Pancreas (tissue), 10 donors: ENCODE results near the gene TMEM269. TPM values are rescaled to one million over a fixed set of nuclear protein-coding genes. Genes with fewer than 3 reads are reported as not detected.

Experiments used
- ATAC-seq, 4 donors: fragments of 200-7000 bp; cut with Tn5 transposase; one replicate each; pipeline versions ENCODE4 v1.8.0 to v1.9.1; 2020; ENCODE audit warnings: mild to moderate bottlenecking in 4 of 4, moderate library complexity in 4 of 4
- DNase-seq, 6 donors: peaks; one replicate each; pipeline ENCODE4 v3.0.0-alpha.2; 2020
- FAIRE-seq: peaks from 2 replicates; lab custom pipeline; 2012; peaks lifted over from hg19 to GRCh38; lab: Jason Lieb, UNC
- H3K27ac ChIP-seq, 4 donors: fragments of 200-600 bp; sonication (generic); 1 replicate in 3 of 4; 2 replicates in 1 of 4; pipeline versions ENCODE4 v1.5.0 to v1.8.0; 2020
- H3K27me3 ChIP-seq, 4 donors: fragments of 200-600 bp; one replicate each; pipeline ENCODE4 v1.8.0; 2021
- H3K36me3 ChIP-seq, 3 donors: fragments of 200-600 bp; sonication (generic) in 1 of 3; one replicate each; pipeline versions ENCODE4 v1.5.0 to v1.8.0; 2020 to 2021
- H3K4me1 ChIP-seq, 3 donors: fragments of 200-600 bp; one replicate each; pipeline ENCODE4 v1.8.0; 2021
- H3K4me3 ChIP-seq, 4 donors: fragments of 200-600 bp; sonication (generic) in 2 of 4; one replicate each; pipeline versions ENCODE4 v1.5.0 to v1.8.0; 2020 to 2021
- H3K9me3 ChIP-seq, 4 donors: fragments of 200-600 bp; one replicate each; pipeline ENCODE4 v1.8.0; 2021
- WGBS, 2 donors: extraction: QIAGEN DNeasy Blood & Tissue Kit; methylation state at CpG; one replicate each; pipeline ENCODE4 v1.1.7; 2013; 5-methylcytosine and 5-hydroxymethylcytosine counted together
- intact Hi-C, 3 donors: fragments of 100-400 bp; cut with DNase I; formaldehyde crosslinking; loops; one replicate each; pipeline versions ENCODE4 v1.11.1 to v1.14.2; 2022
- polyA plus RNA-seq, 2 donors: library from polyadenylated mRNA; stranded (reverse); fragments of 200-250 nt; gene quantifications; one replicate each; pipeline ENCODE4 v1.2.3, GENCODE V29; 2013
- total RNA-seq, 6 donors: library from RNA; stranded (reverse); fragmentation: NEBNext Ultra II Directional in 4 of 6; extraction: Animal tissue kit (Norgen Biotek cat#: 25700) in 4 of 6; gene quantifications; one replicate each; pipeline versions ENCODE4 v1.2.1 to v1.2.4, GENCODE V29; 2021 to 2023
- TF ChIP-seq, protein P1 (sequence below), 4 donors: fragments of 200-600 bp; sonication (generic) in 3 of 4; IDR thresholded peaks; one replicate each; pipeline versions ENCODE4 v1.5.0 to v1.8.0; 2021; ENCODE audit warnings: antibody characterized with exemption in 4 of 4
- donor health status: healthy with polysubstance abuse.
- donor health status: DM: no; HTN: no; CAD: no; lungs with moderate emphysema.
- donor health status: DM: no; HTN: no; CAD: no.
- donor health status: control.
- donor health status: control.
- donor health status: Bipolar disorder and iron deficiency.
- donor health status: DM: yes; HTN: yes; CAD: no.
- donor health status: DM: no; HTN: no; CAD: no.
- donor health status: DM: no; HTN: no; CAD: no.
- donor health status: DM: yes; HTN: yes; CAD: no.

TMEM269 gene, protein sequence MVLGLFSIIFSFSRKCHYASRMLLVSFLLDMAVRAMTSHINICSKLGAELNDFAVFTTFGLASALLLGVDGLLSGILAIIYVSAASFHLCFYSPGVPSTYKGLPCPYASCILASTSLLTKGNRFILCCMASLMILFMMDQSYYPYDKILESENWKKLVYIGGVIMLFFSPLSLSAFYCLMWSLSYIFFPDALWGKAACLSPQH
- total RNA-seq (under 1 TPM in 3 of 6 donors, not detected in 3; 0.18 to 0.35 (median 0.23) TPM), polyA plus RNA-seq (under 1 TPM in 1 of 2 donors, not detected in 1; 0.04 TPM)

DNA sequence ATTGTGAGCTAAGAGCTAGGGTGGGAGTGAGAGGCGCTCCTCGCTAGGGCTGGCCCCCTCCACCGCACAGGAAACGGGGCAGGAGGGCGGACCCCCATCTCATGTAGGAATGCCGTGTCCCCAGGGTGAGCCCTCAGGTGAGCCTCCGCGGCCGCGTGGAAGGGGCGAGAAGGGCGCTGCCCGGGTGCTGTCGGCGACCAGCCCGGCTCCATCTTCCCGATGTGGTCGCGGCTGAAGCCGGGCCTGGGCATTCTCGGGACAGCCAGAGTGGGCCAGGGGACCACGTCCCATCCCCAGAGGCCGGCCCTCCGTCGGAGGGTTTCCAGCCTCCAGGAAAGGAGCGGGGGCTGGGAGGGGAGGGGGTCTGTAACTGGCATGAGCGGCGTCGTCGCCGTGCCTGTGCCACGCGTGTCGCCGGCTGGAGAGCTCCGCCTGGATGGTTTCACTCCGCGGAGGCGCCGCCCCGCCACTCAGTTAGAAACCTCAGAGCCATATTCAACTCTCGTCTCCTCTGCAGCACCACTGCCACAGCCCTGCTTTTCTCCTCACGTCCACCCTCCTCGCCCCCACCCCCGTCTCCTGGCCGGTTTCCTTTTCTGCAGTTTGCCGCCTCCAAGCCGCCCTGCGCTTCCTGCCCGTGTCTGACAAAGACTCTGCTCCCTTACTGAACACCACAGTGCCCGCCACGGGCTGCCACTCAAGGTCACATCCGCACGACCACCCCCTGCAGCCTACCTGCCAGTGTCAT lies at the start of gene TMEM269:
TMEM269 (plus strand) TSS at position 46 of the 748 bp plus-strand sequence. CDS start 4,903 bp downstream, outside the sequence.
- FAIRE-seq (no peak), ATAC-seq (peak; percentile 24 to 62 (median 54)), DNase-seq (peak in 2 of 6 donors; percentile 63 to 65)
- Histone ChIP-seq H3K4me3 (peak within 1 kb of the TSS in 2 of 4 donors; percentile 13 to 42), H3K27ac (no peak within 1 kb of the TSS), H3K9me3 (no peaks in the 10 kb centered on the region), H3K27me3 (no peaks in the 10 kb centered on the region), H3K36me3 (no peaks in the 10 kb centered on the region), H3K4me1 (no peaks in the 10 kb centered on the region)
- 13 to 16% methylated on average over 42 to 54 of the region's 54 CpGs for WGBS, 2 donors
- TF ChIP-seq, protein P1, sequence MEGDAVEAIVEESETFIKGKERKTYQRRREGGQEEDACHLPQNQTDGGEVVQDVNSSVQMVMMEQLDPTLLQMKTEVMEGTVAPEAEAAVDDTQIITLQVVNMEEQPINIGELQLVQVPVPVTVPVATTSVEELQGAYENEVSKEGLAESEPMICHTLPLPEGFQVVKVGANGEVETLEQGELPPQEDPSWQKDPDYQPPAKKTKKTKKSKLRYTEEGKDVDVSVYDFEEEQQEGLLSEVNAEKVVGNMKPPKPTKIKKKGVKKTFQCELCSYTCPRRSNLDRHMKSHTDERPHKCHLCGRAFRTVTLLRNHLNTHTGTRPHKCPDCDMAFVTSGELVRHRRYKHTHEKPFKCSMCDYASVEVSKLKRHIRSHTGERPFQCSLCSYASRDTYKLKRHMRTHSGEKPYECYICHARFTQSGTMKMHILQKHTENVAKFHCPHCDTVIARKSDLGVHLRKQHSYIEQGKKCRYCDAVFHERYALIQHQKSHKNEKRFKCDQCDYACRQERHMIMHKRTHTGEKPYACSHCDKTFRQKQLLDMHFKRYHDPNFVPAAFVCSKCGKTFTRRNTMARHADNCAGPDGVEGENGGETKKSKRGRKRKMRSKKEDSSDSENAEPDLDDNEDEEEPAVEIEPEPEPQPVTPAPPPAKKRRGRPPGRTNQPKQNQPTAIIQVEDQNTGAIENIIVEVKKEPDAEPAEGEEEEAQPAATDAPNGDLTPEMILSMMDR (IDR thresholded peaks at IDR 0.05): no peak
- intact Hi-C loops: loop anchor here in 1 of 3 donors (10.0 kb wide), 1 partner anchor 100 kb away; no protein-coding TSS in a partner anchor

DNA sequence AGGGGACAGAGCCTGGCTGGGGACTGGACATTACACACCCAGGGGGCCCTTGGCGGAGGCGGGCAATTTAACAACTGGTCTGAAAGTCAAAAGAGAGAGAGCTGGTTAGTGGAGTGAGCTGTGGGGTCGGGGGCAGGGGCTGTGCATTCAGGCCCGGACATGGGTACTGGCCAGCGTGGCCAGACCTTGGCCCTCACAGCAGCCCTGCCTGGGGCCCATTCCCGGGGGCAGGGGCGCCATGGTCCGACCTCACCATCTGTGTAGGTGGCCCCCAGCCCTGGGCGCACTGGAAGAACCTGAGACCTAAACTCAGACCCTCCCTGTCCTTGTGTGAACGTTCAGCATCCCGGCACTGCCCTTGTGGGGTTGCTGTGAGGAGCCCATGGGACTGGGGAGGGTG lies 49.7 kb upstream of the TMEM269 start:
- no peaks in the 10 kb centered on the region for H3K36me3 ChIP-seq
- H3K4me1 ChIP-seq: no peaks in the 10 kb centered on the region
- no peak for DNase-seq
- WGBS, 2 donors: 77 to 89% methylated on average over 10 to 11 of the region's 11 CpGs
- no peaks in the 10 kb centered on the region for H3K27me3 ChIP-seq
- TF ChIP-seq, protein P1 (IDR thresholded peaks at IDR 0.05): no peak
- no peak overlapping the region for H3K27ac ChIP-seq
- no peak for ATAC-seq
- no peak overlapping the region for H3K4me3 ChIP-seq
- FAIRE-seq: no peak
- no peaks in the 10 kb centered on the region for H3K9me3 ChIP-seq
- intact Hi-C loops: no loop called here

DNA sequence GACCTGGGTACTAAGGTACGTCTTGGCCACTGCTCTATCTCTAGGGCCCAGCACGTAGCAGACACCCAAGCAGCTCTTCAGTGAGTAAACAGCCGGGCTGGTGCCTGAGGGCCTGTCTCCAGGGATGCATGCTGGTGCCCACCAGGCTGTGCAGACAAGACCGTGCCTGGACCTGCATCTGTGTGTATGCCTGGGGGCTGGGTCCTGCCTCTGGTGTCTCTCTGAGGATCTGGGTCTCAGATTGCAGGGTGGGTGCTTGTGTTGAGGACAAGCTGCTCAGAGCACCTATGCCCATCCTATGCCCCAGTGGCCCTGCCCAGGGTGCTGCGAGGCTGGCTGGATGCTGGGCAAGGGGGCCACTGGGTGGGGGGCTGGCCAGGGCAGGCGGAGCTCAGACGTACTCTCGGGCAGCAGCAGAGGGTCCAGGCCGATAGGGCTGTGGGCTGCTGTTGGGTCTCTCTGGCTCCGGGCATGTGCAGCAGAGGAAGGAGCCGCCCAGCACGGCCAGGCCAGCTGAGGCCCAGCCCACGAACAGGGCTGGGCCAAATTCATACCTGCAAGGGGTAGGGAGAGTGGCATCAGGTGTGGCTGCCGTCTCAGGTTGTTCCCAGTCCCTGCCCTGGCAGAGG lies 49.2 kb upstream of the TMEM269 start:
- no peak for ATAC-seq
- no peak for DNase-seq

DNA sequence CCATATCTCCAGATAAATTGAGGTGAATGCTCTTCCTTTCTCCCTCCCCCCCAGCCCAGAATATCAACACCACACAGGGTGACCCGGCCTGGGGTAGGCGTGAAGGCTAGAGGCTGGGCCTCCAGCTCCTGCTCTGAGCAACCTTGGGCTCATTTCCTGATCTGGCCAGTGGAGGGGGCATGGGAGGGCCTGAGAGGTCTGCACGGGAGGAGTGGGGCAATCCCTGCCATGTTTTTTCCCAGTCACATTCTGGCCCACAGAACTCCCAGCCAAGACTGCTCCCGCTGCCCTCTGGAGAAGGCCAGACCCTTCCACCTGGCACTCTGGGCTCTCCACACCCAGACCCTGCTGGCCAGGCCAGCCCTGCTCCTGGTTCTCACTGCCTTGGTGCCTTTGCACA lies 48.6 kb upstream of the TMEM269 start:
- no peaks in the 10 kb centered on the region for H3K36me3 ChIP-seq
- no peak overlapping the region for H3K27ac ChIP-seq
- ATAC-seq: peak in 1 of 4 donors; percentile 35
- intact Hi-C loops: no loop called here
- no peaks in the 10 kb centered on the region for H3K27me3 ChIP-seq
- H3K4me3 ChIP-seq: no peak overlapping the region
- TF ChIP-seq, protein P1 (IDR thresholded peaks at IDR 0.05): no peak
- no peak for FAIRE-seq
- peak in 1 of 6 donors; percentile 53 for DNase-seq
- 77 to 78% methylated on average over 4 of the region's 4 CpGs for WGBS, 2 donors
- no peaks in the 10 kb centered on the region for H3K4me1 ChIP-seq
- H3K9me3 ChIP-seq: no peaks in the 10 kb centered on the region

More for the DNA sequence above, 49.2 kb upstream of the TMEM269 start:
- intact Hi-C loops: no loop called here
- 83 to 84% methylated on average over 14 of the region's 14 CpGs for WGBS, 2 donors
- Histone ChIP-seq H3K36me3 (no peaks in the 10 kb centered on the region), H3K27ac (no peak overlapping the region), H3K4me3 (no peak overlapping the region), H3K9me3 (no peaks in the 10 kb centered on the region), H3K4me1 (no peaks in the 10 kb centered on the region), H3K27me3 (no peaks in the 10 kb centered on the region)
- no peak for FAIRE-seq
- TF ChIP-seq, protein P1 (IDR thresholded peaks at IDR 0.05): no peak
